T-helper 2 cell treated with Interferon-gamma antibody and Interleukin-4, amounts not matched to agents 100 ng/mL and 5 ng/mL, for 36 hours (primary cell): ENCODE data around the gene SALL3. TPM values are rescaled to one million over a fixed set of nuclear protein-coding genes. Genes with fewer than 3 reads are reported as not detected.

ENCODE experiments used
- intact Hi-C: fragments of 100-400 bp; cut with micrococcal nuclease; formaldehyde crosslinking; loops from one replicate; pipeline ENCODE4 v1.15.1; 2023
- total RNA-seq: library from RNA; stranded (reverse); gene quantifications from 2 replicates; pipeline ENCODE4 v1.2.3, GENCODE V29; 2022

Gene SALL3
- total RNA-seq, 1 donor from 2014 or later, result not detected

- intact Hi-C loops, result no loop called here
These were observed 14.4 kb upstream of the SALL3 start for GRCh38 chr18:78965260-78965659.

GRCh38 chr18:78965917-78966792, 13.5 kb upstream of the SALL3 start:
- intact Hi-C loops, result no loop called here

- intact Hi-C loops, result no loop called here
These were observed 12.9 kb upstream of the SALL3 start for GRCh38 chr18:78966793-78967106.

- intact Hi-C loops, result no loop called here
These were observed 11.9 kb upstream of the SALL3 start for GRCh38 chr18:78967692-78968091.

- intact Hi-C loops, result no loop called here
These were observed 9.9 kb upstream of the SALL3 start for GRCh38 chr18:78969574-78970315.

- intact Hi-C loops, result no loop called here
These were observed 8.8 kb upstream of the SALL3 start for GRCh38 chr18:78970774-78971333.

GRCh38 chr18:78971511-78972245, 7.9 kb upstream of the SALL3 start:
- intact Hi-C loops, result no loop called here

GRCh38 chr18:78972385-78972918, 7.2 kb upstream of the SALL3 start:
- intact Hi-C loops, result no loop called here

GRCh38 chr18:78972930-78973331, 6.7 kb upstream of the SALL3 start:
- intact Hi-C loops, result no loop called here

- intact Hi-C loops, result no loop called here
These were observed 6.1 kb upstream of the SALL3 start for GRCh38 chr18:78973357-78974083.

GRCh38 chr18:78974115-78974761, 5.4 kb upstream of the SALL3 start:
- intact Hi-C loops, result no loop called here

- intact Hi-C loops, result no loop called here
These were observed 4.3 kb upstream of the SALL3 start for GRCh38 chr18:78975292-78975691.

GRCh38 chr18:78975699-78976335, 3.8 kb upstream of the SALL3 start:
- intact Hi-C loops, result no loop called here

- intact Hi-C loops, result no loop called here
These were observed 2.6 kb upstream of the SALL3 start for GRCh38 chr18:78976765-78977636.

- intact Hi-C loops, result no loop called here
These were observed 1.8 kb upstream of the SALL3 start for GRCh38 chr18:78977637-78978348.

GRCh38 chr18:78978349-78979055, 1.1 kb upstream of the SALL3 start:
- intact Hi-C loops, result no loop called here

GRCh38 chr18:78979056-78979729, 425 bp upstream of the SALL3 start:
- intact Hi-C loops, result no loop called here
